ENCODE data around the gene FBXO45. TPM values are rescaled to one million over a fixed set of nuclear protein-coding genes. Genes with fewer than 3 reads are reported as not detected.

FBXO45 gene
- total and polyA plus RNA-seq, 2 of the 13 experiments (the other 11 are each of a cell fraction or from before 2014, with no cell fraction given) = 7.0 to 12.1 TPM

GRCh38 chr3:196609805-196610515, 41.5 kb downstream of the FBXO45 start:
- ChIA-PET CTCF (ENCODE audit: low intra/inter-chr PET ratio, low total read pairs) (interaction anchor here (1.5 to 3.4 kb wide), 2 partner anchors 75 to 360 kb away, joined by 5 to 59 read pairs; no protein-coding TSS in a partner anchor), POLR2A (no interaction called here)
- peaks cover 0 to 20% of the 10 kb centered on the region in 2 experiments; a peak in 3 of 5 replicates for H3K27me3 ChIP-seq (ENCODE audit: control insufficient read depth in 1 of 2, insufficient read depth in 2 of 2, low read length in 2 of 2)
- H4K20me1 ChIP-seq (ENCODE audit: insufficient read depth, low read length) = no peaks in the 10 kb centered on the region
- no peak overlapping the region for H3K27ac ChIP-seq (ENCODE audit: extremely low read length, insufficient read depth, low read length)
- FAIRE-seq = no peak
- intact Hi-C loops (cut with micrococcal nuclease; ENCODE audit: unreplicated experiment) (loop anchor here (1.0 kb wide), 2 partner anchors 75 to 332 kb away; partner anchors contain the start of gene NCBP2), in situ Hi-C loops (cut with HindIII; ENCODE audit: extremely low pct_ligation_motif_present, low pct_unique_long_range_greater_than_20kb) (loop anchor here (5.0 kb wide), 1 partner anchor 77 kb away; no protein-coding TSS in a partner anchor)
- H3K4me1 ChIP-seq (ENCODE audit: insufficient read depth, low read length) = peaks cover 7% of the 10 kb centered on the region
- H2AFZ ChIP-seq (ENCODE audit: low read length) = no peak overlapping the region
- 23% methylated on average over 6 of the region's 6 CpGs for whole genome bisulfite sequencing (ENCODE audit: low lambda C conversion rate)
- no TSS peak for BruUV-seq (replicated peaks)
- H3K4me2 ChIP-seq (ENCODE audit: low read depth, low read length) = no peak overlapping the region
- no peak for DNase-seq (ENCODE audit: low spot score)
- H3K4me3 ChIP-seq (replicated peaks in 1 of 3; ENCODE audit: insufficient read depth in 1 of 3, low read depth in 2 of 3, low read length in 3 of 3) = no peak overlapping the region
- H3K36me3 ChIP-seq (replicated peaks in 1 of 2; ENCODE audit: control insufficient read depth in 1 of 2, insufficient read depth in 2 of 2, low read length in 2 of 2) = no peaks in the 10 kb centered on the region
- no peak overlapping the region for H3K9ac ChIP-seq (ENCODE audit: insufficient read depth, low read depth, low read length)
- H3K9me3 ChIP-seq (ENCODE audit: low read length) = no peaks in the 10 kb centered on the region
- peak; percentile 26; the same call in 1 of the 3 replicates for ATAC-seq
- no peaks in the 10 kb centered on the region for H3K79me2 ChIP-seq (ENCODE audit: insufficient read depth, low read length)
- TF ChIP-seq GABPA (IDR thresholded peaks at IDR 0.05; ENCODE audit: low read depth, low read length) (no peak), GABPA (CRISPR knock-in tag; IDR thresholded peaks at IDR 0.05; ENCODE audit: low read depth) (no peak), ZBTB39 (CRISPR knock-in tag; IDR thresholded peaks at IDR 0.05) (no peak), ZNF138 (CRISPR knock-in tag; IDR thresholded peaks at IDR 0.05; ENCODE audit: low read depth) (no peak), ZBTB34 (CRISPR knock-in tag; IDR thresholded peaks at IDR 0.05) (no peak), SRSF9 (IDR thresholded peaks at IDR 0.05; ENCODE audit: borderline replicate concordance, insufficient read depth, low read depth, low read length, poor library complexity, severe bottlenecking) (no peak), POLR2AphosphoS5 (IDR thresholded peaks at IDR 0.05; ENCODE audit: low read depth, low read length) (no peak), ZNF382 (CRISPR knock-in tag; IDR thresholded peaks at IDR 0.05; ENCODE audit: borderline replicate concordance) (no peak), ARID2 (CRISPR knock-in tag; IDR thresholded peaks at IDR 0.05; ENCODE audit: borderline replicate concordance) (no peak), TRAFD1 (CRISPR knock-in tag; IDR thresholded peaks at IDR 0.05; ENCODE audit: borderline replicate concordance) (no peak), HOXA7 (CRISPR knock-in tag; IDR thresholded peaks at IDR 0.05) (no peak), AHDC1 (CRISPR knock-in tag; IDR thresholded peaks at IDR 0.05; ENCODE audit: borderline replicate concordance) (no peak)
